Measurements from ENCODE around the gene CDKL5. TPM values are rescaled to one million over a fixed set of nuclear protein-coding genes. Genes with fewer than 3 reads are reported as not detected.
A peak's percentile ranks its signal among the peaks of the same experiment; 100 is the strongest.

CDKL5 gene
- total and polyA plus RNA-seq, 7 donors = 0.42 to 3.8 (median 1.6) TPM

DNA sequence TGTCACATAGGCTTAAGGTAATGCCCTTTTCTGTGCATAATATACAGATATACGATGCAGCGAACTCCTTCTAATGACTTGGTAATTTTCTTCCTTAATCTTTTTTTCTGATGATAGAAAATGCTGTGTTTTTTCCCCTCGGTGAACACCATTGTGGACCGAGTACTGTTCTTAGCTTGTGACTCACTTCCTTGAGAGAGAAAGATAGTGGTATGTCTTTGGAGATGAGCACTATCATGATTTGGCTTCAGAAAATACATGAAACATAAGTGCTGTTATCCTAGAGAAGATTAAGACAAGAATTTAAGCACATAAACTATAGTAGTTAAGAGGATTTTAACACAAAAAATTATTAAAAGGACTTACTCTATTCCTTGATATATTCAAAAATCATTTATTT, 182.6 kb downstream of the CDKL5 start:
- Histone ChIP-seq H3K4me3 (no peak overlapping the region), H3K27ac (no peak overlapping the region), H3K36me3 (ENCODE audit: insufficient read depth in 1 of 2, low read depth in 1 of 2) (peaks cover 0 to 21% of the 10 kb centered on the region in 2 donors), H3K27me3 (ENCODE audit: insufficient read depth in 3 of 3, low read length in 2 of 3) (no peaks in the 10 kb centered on the region), H3K9me3 (no peaks in the 10 kb centered on the region), H3K4me1 (no peaks in the 10 kb centered on the region)
- ATAC-seq (no peak), DNase-seq (no peak)
- 81 to 92% (median 89%) methylated on average over 4 of the region's 4 CpGs for WGBS, 3 donors
- intact Hi-C loops (cut with DNase I) = no loop called here
- TF ChIP-seq, protein P1, sequence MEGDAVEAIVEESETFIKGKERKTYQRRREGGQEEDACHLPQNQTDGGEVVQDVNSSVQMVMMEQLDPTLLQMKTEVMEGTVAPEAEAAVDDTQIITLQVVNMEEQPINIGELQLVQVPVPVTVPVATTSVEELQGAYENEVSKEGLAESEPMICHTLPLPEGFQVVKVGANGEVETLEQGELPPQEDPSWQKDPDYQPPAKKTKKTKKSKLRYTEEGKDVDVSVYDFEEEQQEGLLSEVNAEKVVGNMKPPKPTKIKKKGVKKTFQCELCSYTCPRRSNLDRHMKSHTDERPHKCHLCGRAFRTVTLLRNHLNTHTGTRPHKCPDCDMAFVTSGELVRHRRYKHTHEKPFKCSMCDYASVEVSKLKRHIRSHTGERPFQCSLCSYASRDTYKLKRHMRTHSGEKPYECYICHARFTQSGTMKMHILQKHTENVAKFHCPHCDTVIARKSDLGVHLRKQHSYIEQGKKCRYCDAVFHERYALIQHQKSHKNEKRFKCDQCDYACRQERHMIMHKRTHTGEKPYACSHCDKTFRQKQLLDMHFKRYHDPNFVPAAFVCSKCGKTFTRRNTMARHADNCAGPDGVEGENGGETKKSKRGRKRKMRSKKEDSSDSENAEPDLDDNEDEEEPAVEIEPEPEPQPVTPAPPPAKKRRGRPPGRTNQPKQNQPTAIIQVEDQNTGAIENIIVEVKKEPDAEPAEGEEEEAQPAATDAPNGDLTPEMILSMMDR (IDR thresholded peaks at IDR 0.05) = no peak

DNA sequence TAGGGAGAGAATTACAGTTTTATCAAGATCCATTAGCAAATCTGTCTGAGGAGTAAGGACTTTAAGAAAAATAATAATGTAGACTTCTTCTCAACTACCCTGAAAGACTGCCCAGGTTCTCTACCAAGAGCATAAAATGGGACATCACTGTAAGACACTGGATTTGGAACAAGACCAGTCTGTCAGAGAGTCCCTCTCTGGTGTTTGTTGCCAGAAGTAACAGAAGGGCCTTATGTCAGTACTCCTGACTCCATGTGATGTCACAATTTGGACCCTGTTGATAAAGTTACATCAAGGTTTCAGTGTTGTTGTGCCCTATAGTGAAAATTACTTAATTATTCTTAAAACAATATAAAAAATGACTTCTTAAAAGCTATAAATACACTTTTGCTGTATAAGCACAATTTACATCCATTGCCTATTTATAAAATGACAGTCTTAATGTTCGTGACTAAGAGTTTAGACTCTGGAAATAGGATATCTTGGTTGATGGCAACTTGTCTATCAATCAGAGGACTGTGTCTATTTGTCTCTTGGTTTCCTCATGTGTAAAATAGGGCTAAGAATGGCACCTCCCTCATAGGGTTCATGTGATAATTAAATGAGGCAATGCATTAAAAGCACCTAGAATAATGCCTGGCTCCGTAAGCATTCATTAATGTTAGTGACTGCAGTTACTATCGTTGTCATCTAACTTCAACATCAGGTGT, 188.7 kb downstream of the CDKL5 start:
- Histone ChIP-seq H3K9me3 (no peaks in the 10 kb centered on the region), H3K27ac (no peak overlapping the region), H3K4me1 (no peaks in the 10 kb centered on the region), H3K36me3 (ENCODE audit: insufficient read depth in 1 of 2, low read depth in 1 of 2) (peaks cover 0 to 6% of the 10 kb centered on the region in 2 donors), H3K4me3 (no peak overlapping the region), H3K27me3 (ENCODE audit: insufficient read depth in 3 of 3, low read length in 2 of 3) (no peaks in the 10 kb centered on the region)
- DNase-seq (no peak), ATAC-seq (peak in 3 of 4 donors; percentile 65 to 92 (median 91))
- TF ChIP-seq, protein P1 (IDR thresholded peaks at IDR 0.05) = no peak
- WGBS, 3 donors = 66 to 79% (median 75%) methylated on average over 3 of the region's 3 CpGs
- intact Hi-C loops (cut with DNase I) = no loop called here

DNA sequence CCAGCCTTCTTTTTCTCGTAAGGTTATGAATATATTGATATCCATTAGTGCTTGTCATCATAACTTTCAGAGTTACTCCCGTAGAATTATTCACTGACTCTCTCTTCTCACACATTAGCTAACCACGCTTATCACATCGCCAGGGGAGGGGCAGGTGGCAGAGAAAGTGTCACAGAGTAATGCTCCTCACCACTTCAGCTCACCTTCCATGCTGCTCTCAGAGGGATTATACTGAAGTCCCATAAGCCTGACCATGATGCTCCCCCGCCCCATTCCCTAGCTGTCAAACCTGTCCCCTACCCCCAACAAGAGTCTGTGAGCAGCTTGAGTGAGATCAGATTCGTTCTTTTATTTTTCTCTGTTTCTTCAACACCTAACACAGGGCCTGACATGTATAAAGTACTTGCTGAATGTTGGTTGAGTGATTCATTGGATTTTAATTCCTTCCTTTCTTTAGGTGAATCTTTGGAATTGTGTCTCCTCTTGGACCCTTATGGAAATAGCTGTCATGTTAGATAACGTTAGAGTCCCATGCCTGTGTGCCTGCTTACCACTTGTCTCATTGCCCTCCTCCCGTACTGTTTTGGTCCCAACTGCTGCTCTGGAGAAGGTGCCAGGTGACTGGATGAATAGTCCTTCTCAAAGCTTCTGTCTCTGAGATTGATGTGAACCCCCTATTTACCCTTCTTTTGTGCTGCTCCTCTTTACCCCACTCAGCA, 191.4 kb downstream of the CDKL5 start:
- Histone ChIP-seq H3K27ac (no peak overlapping the region), H3K9me3 (no peaks in the 10 kb centered on the region), H3K4me1 (no peaks in the 10 kb centered on the region), H3K36me3 (ENCODE audit: insufficient read depth in 1 of 2, low read depth in 1 of 2) (no peaks in the 10 kb centered on the region), H3K4me3 (no peak overlapping the region), H3K27me3 (ENCODE audit: insufficient read depth in 3 of 3, low read length in 2 of 3) (no peaks in the 10 kb centered on the region)
- intact Hi-C loops (cut with DNase I) = no loop called here
- TF ChIP-seq, protein P1 (IDR thresholded peaks at IDR 0.05) = no peak
- DNase-seq (no peak), ATAC-seq (no peak)
- 81 to 97% (median 92%) methylated on average over 8 of the region's 8 CpGs for WGBS, 3 donors

DNA sequence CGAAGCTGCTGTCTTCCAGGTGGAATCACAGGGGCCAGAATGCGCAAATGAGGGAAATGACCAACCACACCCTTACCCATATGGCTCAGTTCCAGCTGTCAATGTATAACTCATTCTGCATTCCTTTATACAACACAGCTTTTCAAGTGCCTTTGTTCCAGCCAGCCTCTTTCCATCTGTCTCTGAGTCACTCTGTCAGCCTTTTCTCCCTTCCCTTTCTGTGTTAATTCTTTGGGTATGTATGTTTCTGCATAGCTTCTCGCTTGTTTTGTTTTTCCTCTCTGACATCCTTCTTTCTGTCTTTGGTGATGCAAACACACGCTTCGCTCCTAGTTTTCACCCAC, 192.0 kb downstream of the CDKL5 start:
- no peaks in the 10 kb centered on the region for H3K4me1 ChIP-seq
- H3K27ac ChIP-seq = no peak overlapping the region
- intact Hi-C loops (cut with DNase I) = no loop called here
- no peaks in the 10 kb centered on the region for H3K36me3 ChIP-seq (ENCODE audit: insufficient read depth in 1 of 2, low read depth in 1 of 2)
- TF ChIP-seq, protein P1 (IDR thresholded peaks at IDR 0.05) = no peak
- no peaks in the 10 kb centered on the region for H3K9me3 ChIP-seq
- WGBS, 3 donors = 83 to 88% (median 87%) methylated on average over 5 of the region's 5 CpGs
- H3K27me3 ChIP-seq (ENCODE audit: insufficient read depth in 3 of 3, low read length in 2 of 3) = no peaks in the 10 kb centered on the region
- no peak overlapping the region for H3K4me3 ChIP-seq
- ATAC-seq (no peak), DNase-seq (no peak)
